Colonic mucosa (tissue), 4 donors: Measurements from ENCODE around the gene MXD3. TPM values are rescaled to one million over a fixed set of nuclear protein-coding genes. Genes with fewer than 3 reads are reported as not detected.

Experiments used
- DNase-seq: peaks from one replicate; pipeline ENCODE4 v3.0.0-alpha.2; 2020
- H3K27ac ChIP-seq: fragments of 200-600 bp; one replicate; pipeline ENCODE4 v1.8.0; 2021
- H3K27me3 ChIP-seq: fragments of 200-600 bp; one replicate; pipeline ENCODE4 v1.8.0; 2021
- H3K36me3 ChIP-seq: fragments of 200-600 bp; one replicate; pipeline ENCODE4 v1.8.0; 2021
- H3K4me1 ChIP-seq: fragments of 200-600 bp; one replicate; pipeline ENCODE4 v1.8.0; 2021; ENCODE audit warnings: mild to moderate bottlenecking
- H3K4me3 ChIP-seq: fragments of 200-600 bp; one replicate; pipeline ENCODE4 v1.8.0; 2021
- H3K9ac ChIP-seq, 2 donors: one replicate each; pipeline ENCODE4 v1.7.0; 2013; ENCODE audit warnings: control low read depth in 2 of 2, low read depth in 2 of 2, low read length in 2 of 2
- H3K9me3 ChIP-seq: fragments of 200-600 bp; one replicate; pipeline ENCODE4 v1.8.0; 2021
- intact Hi-C: fragments of 100-400 bp; cut with DNase I; formaldehyde crosslinking; loops from one replicate; pipeline ENCODE4 v1.14.1; 2022
- total RNA-seq, 2 donors: library from RNA; stranded (reverse); fragmentation: NEBNext Ultra II Directional in 1 of 2; extraction: Animal tissue kit (Norgen Biotek cat#: 25700) in 1 of 2; gene quantifications; one replicate each; pipeline ENCODE4 v1.2.1, GENCODE V29; 2021
- TF ChIP-seq, protein P1 (sequence below): fragments of 200-600 bp; IDR thresholded peaks from one replicate; pipeline ENCODE4 v1.8.0; 2022; ENCODE audit warnings: antibody characterized with exemption, mild to moderate bottlenecking
- donor health status: healthy.
- donor health status: DM: no; HTN: no; CAD: no.
- donor health status: DM: no; HTN: no; CAD: no.

The MXD3 gene
- total RNA-seq, 2 donors from 2014 or later: 9.3 to 36.4 TPM

DNA sequence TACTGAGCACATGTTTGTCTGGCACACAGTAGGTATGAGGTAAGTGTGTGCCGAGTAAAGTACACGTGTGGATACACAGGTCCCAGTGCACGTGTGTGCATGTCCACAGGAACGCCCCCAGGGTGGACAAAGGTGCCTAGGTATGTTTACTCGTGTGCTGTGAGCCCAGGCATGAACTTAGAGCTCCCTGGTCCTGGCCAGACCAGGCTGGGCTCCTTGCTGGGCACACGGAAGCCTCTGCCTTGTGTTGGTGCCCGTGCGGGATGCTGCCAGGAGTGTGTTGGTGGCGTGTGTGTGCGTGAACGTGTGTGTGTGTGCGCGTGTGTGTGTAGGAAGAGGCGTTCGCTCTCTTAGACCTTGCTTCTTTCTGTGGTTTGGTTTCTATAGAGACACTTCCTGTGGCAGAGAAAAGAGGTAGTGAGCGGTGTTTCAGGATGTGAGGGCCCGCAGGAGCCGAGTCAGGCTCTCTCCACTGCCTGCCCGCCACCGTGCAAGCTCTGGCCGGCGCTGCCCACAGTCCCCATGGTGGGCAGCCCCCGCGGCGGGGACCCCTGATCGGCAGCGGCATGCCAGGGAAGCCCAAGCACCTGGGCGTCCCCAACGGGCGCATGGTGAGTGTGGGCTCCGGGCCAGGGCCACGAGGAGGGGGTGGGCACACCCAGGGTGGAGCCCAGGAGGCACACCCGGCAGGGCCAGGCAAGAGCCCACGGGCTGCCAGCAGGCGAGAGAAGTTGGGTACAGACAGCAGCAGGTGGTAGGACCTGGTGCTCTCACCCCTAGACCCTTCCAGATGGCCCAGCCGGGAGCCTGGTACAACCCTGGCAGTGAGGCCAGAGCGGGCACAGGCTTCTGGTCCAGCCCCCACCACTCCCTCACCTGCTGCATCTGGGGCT, 46.0 kb upstream of the MXD3 start, which contains the start of gene RGS14:
Gene RGS14 (plus strand): TSS at position 466 of the 893 bp plus-strand sequence. CDS start 101 bp downstream, at position 567.
- Histone ChIP-seq H3K4me1 (peaks cover 7% of the 10 kb centered on the region), H3K36me3 (no peaks in the 10 kb centered on the region), H3K9me3 (no peaks in the 10 kb centered on the region), H3K4me3 (peak within 1 kb of the TSS; percentile 48), H3K9ac (peak within 1 kb of the TSS; percentile 64 to 75), H3K27me3 (no peaks in the 10 kb centered on the region), H3K27ac (peak within 1 kb of the TSS; percentile 48)
- DNase-seq: peak; percentile 71
- intact Hi-C loops: no loop called here
- TF ChIP-seq, protein P1, sequence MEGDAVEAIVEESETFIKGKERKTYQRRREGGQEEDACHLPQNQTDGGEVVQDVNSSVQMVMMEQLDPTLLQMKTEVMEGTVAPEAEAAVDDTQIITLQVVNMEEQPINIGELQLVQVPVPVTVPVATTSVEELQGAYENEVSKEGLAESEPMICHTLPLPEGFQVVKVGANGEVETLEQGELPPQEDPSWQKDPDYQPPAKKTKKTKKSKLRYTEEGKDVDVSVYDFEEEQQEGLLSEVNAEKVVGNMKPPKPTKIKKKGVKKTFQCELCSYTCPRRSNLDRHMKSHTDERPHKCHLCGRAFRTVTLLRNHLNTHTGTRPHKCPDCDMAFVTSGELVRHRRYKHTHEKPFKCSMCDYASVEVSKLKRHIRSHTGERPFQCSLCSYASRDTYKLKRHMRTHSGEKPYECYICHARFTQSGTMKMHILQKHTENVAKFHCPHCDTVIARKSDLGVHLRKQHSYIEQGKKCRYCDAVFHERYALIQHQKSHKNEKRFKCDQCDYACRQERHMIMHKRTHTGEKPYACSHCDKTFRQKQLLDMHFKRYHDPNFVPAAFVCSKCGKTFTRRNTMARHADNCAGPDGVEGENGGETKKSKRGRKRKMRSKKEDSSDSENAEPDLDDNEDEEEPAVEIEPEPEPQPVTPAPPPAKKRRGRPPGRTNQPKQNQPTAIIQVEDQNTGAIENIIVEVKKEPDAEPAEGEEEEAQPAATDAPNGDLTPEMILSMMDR: no peak

DNA sequence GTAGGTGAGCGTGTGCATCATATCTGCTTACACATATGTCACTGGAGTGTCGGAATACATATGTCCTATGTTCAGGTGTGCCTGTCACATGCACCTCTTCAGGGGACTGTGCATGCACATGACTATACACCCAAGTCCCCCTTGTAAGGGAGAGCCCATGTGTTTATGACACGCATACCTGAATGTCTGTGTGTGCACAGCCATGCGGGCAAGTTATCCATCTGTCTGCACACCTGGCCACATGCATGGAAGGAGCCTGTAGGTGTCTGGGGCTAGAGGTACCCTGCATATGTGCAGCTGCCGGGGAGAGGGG, 45.4 kb upstream of the MXD3 start:
- Histone ChIP-seq H3K4me3 (no peak overlapping the region), H3K36me3 (no peaks in the 10 kb centered on the region), H3K9ac (no peak overlapping the region), H3K4me1 (peaks cover 7% of the 10 kb centered on the region), H3K27ac (no peak overlapping the region), H3K27me3 (no peaks in the 10 kb centered on the region), H3K9me3 (no peaks in the 10 kb centered on the region)
- intact Hi-C loops: no loop called here
- DNase-seq: no peak
- TF ChIP-seq, protein P1: no peak

DNA sequence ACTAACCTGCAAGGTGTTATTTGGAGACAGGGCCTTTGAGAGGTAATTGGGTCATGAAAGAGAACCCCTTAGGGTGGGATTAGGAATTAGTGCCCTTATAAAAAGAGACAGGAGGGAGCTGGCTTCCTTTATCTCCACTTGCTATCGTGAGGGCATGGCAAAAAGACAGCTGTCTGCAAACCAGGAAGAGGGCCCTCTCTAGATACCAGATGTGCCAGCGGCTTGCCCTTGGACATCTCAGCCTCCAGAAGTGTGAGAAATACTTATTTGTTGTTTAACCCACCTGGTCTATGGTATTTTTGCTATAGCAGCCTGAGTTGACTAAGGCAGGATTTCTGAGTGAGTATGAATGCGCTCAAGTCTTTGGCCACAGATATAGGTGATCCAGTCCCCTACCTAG, 45.0 kb upstream of the MXD3 start:
- H3K4me1 ChIP-seq: peaks cover 7% of the 10 kb centered on the region
- TF ChIP-seq, protein P1: no peak
- no peaks in the 10 kb centered on the region for H3K36me3 ChIP-seq
- H3K9ac ChIP-seq: no peak overlapping the region
- intact Hi-C loops: no loop called here
- H3K27ac ChIP-seq: no peak overlapping the region
- H3K27me3 ChIP-seq: no peaks in the 10 kb centered on the region
- no peak for DNase-seq
- no peak overlapping the region for H3K4me3 ChIP-seq
- no peaks in the 10 kb centered on the region for H3K9me3 ChIP-seq

DNA sequence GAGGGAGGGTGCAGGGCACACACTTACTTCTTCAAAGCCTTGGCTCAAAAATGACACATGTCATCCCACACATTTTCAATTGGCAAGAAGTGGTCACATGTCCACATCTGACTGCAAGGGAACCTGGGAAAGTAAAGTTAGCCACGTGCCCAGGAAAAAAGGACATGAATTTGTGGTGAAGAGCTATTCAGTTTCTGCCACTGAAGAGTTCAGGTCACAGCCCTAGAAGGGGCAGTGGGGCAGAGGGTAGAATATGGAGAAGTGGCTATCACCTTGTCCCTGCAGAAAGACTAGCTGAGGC, 44.1 kb upstream of the MXD3 start:
- no peak overlapping the region for H3K9ac ChIP-seq
- intact Hi-C loops: no loop called here
- DNase-seq: no peak

DNA sequence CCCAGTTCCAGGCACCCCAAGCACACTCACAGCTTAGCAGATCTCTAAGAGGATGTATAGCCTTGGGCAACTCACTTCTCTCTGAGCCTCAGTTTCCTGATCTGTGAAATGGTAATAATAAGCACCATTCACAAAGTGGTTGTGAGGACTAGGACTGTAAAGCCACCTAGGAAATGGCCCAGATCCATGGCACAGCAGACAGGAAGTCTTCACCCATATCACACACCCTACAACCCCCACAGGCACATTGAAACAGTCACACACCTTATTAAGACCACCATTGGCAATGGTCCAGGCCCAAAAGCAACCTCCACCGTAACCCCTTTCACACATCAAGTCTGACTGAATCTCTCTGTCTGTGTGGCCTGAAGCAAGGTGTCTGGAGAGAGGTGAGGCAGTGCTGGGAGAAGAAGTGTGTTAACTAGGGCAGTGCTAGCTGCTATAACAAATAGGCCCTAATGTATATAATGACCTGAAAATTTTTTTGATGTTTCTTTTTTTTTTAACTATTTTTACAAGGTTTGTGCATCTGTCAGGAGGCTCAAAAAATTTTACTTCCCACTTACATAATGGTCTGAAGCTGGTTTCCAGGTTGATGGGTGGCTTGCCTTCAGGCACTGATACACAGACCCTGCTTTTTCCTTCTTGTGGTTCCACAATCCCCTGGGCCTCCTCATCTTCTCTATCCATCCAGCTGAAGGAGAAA, 43.6 kb upstream of the MXD3 start:
- Histone ChIP-seq H3K4me3 (no peak overlapping the region), H3K27me3 (no peaks in the 10 kb centered on the region), H3K4me1 (peaks cover 11% of the 10 kb centered on the region), H3K9ac (no peak overlapping the region), H3K27ac (no peak overlapping the region), H3K36me3 (no peaks in the 10 kb centered on the region), H3K9me3 (no peaks in the 10 kb centered on the region)
- TF ChIP-seq, protein P1: no peak
- DNase-seq: no peak
- intact Hi-C loops: no loop called here

More for the DNA sequence above, 44.1 kb upstream of the MXD3 start:
- Histone ChIP-seq H3K9me3 (no peaks in the 10 kb centered on the region), H3K27me3 (no peaks in the 10 kb centered on the region), H3K36me3 (no peaks in the 10 kb centered on the region), H3K4me3 (no peak overlapping the region), H3K27ac (no peak overlapping the region), H3K4me1 (peaks cover 7% of the 10 kb centered on the region)
- TF ChIP-seq, protein P1: no peak
